Peyer's patch (tissue), 4 donors: ENCODE measurements around the gene MEF2D.

Source experiments
- POLR2A ChIP-seq, 2 donors: fragments of 450-650 bp; IDR thresholded peaks; one replicate each; pipeline ENCODE4 v1.5.1; 2017; ENCODE audit warnings: antibody characterized with exemption in 2 of 2, mild to moderate bottlenecking in 2 of 2, moderate library complexity in 2 of 2
- TF ChIP-seq, protein P1 (sequence below), 6 experiments: fragments of 450-650 bp in 4 of 6; fragments of 200-600 bp in 2 of 6; sonication (generic) in 1 of 6; IDR thresholded peaks; one replicate each; pipeline ENCODE4 v1.5.1; 2017 to 2019; ENCODE audit warnings: antibody characterized with exemption in 6 of 6, mild to moderate bottlenecking in 3 of 6, moderate library complexity in 1 of 6

DNA sequence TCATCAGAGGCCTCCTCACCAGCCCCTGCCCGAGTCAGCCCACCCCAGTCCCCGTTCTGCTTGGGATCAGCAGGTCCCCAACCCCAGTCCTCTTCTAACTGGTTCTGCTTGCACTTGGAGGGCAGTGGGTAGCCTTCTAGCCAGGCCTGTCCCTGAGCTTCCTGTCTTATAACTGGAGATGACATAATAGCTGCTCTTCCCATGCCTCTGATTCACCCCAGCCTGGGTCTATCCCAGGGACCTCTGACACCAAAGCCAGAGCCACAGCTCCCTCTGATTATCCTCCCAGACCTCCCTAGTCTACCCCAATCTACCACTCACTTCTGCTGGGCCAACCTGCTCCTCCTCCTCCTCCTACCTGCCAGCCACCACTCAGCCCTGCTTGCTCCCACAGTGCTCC lies 40.4 kb upstream of the MEF2D start:
- TF ChIP-seq, protein P1, sequence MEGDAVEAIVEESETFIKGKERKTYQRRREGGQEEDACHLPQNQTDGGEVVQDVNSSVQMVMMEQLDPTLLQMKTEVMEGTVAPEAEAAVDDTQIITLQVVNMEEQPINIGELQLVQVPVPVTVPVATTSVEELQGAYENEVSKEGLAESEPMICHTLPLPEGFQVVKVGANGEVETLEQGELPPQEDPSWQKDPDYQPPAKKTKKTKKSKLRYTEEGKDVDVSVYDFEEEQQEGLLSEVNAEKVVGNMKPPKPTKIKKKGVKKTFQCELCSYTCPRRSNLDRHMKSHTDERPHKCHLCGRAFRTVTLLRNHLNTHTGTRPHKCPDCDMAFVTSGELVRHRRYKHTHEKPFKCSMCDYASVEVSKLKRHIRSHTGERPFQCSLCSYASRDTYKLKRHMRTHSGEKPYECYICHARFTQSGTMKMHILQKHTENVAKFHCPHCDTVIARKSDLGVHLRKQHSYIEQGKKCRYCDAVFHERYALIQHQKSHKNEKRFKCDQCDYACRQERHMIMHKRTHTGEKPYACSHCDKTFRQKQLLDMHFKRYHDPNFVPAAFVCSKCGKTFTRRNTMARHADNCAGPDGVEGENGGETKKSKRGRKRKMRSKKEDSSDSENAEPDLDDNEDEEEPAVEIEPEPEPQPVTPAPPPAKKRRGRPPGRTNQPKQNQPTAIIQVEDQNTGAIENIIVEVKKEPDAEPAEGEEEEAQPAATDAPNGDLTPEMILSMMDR (IDR thresholded peaks at IDR 0.05) = no peak
- TF ChIP-seq POLR2A (IDR thresholded peaks at IDR 0.05) = no peak
